ENCODE measurements around the gene KRT74. TPM values are rescaled to one million over a fixed set of nuclear protein-coding genes. Genes with fewer than 3 reads are reported as not detected.

Gene KRT74
- total and polyA plus RNA-seq, 9 of the 15 experiments (the other 6 are each of a cell fraction or from before 2014, with no cell fraction given), result not detected

DNA sequence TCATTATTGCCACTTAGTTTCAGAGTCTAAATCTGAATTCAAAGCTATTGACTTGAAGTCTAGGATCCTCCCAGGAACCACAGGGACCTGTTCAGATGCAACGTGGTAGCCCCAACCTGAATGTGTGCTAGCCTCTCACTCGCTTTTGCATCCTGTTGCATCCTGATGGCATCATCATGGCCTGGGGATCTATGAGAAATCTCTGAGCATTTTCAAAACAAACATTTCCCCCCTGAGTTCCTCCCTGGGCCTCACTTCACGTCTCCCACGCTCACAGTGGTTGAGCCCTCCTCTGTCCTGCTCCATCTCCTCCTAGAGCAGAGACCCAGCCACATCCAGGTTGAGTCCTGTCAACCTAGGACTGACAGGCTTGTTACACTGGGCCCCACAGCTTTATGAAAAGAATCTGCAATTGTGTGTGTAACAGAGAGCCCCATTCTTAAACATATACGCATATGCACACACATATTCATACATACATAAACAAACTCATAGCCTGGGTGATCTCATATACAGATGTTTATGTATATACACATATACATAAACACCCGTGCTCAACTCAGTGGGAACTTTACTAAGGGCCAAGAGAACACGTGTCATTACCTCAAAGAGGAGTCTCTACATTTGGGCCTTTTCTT lies 33.1 kb upstream of the KRT74 start:
- no peaks in the 10 kb centered on the region for H3K9me3 ChIP-seq (replicated peaks; ENCODE audit: control insufficient read depth, insufficient read depth, low read depth, low read length)
- H3K9ac ChIP-seq (ENCODE audit: insufficient read depth in 1 of 2, low read depth in 2 of 2, low read length in 2 of 2), result no peak overlapping the region
- no peak overlapping the region for H3K4me3 ChIP-seq
- no peaks in the 10 kb centered on the region for H3K79me2 ChIP-seq (ENCODE audit: control insufficient read depth, insufficient read depth, low read length)
- H3K9me1 ChIP-seq (ENCODE audit: control insufficient read depth, insufficient read depth, low read length), result no peaks in the 10 kb centered on the region
- ChIA-PET POLR2A (interaction anchor here (0.5 kb wide), 1 partner anchor 300 kb away, joined by 4 read pairs; no protein-coding TSS in a partner anchor), CTCF (ENCODE audit: low intra/inter-chr PET ratio) (no interaction called here)
- peaks cover 0 to 17% of the 10 kb centered on the region in 2 experiments; a peak in 3 of 5 replicates for H3K27me3 ChIP-seq (ENCODE audit: control insufficient read depth in 2 of 2, insufficient read depth in 2 of 2, low read length in 2 of 2)
- no peaks in the 10 kb centered on the region for H3K36me3 ChIP-seq (ENCODE audit: control insufficient read depth, insufficient read depth, low read length)
- FAIRE-seq (no peak), DNase-seq (ENCODE audit: extremely low read depth in 1 of 4, low spot score in 3 of 4) (no peak), ATAC-seq (no peak; the same call in 2 of the 3 replicates)
- intact Hi-C loops (cut with micrococcal nuclease) (no loop called here), in situ Hi-C loops (cut with MboI) (no loop called here)
- H4K20me1 ChIP-seq (replicated peaks; ENCODE audit: control insufficient read depth, insufficient read depth, low read length), result no peaks in the 10 kb centered on the region
- no peak overlapping the region for H3K4me2 ChIP-seq (ENCODE audit: insufficient read depth, low read length)
- H2AFZ ChIP-seq (ENCODE audit: low read depth, low read length), result no peak overlapping the region
- 19% methylated on average over 7 of the region's 7 CpGs for WGBS (ENCODE audit: insufficient coverage, low coverage, missing lambda C conversion rate)
- peaks cover 6 to 7% of the 10 kb centered on the region in 2 experiments; a peak in 4 of 5 replicates for H3K4me1 ChIP-seq (replicated peaks in 1 of 2; ENCODE audit: control insufficient read depth in 2 of 2, insufficient read depth in 2 of 2, low read length in 2 of 2)
- H3K27ac ChIP-seq (ENCODE audit: extremely low read depth, low read depth, low read length), result no peak overlapping the region
- no TSS peak for BruUV-seq (replicated peaks)
- TF ChIP-seq DNMT1 (IDR thresholded peaks at IDR 0.05), result no peak
- no peak for TF ChIP-seq PRMT5 (CRISPR knock-in tag; IDR thresholded peaks at IDR 0.05)
- no peak for TF ChIP-seq KDM2B (CRISPR knock-in tag; IDR thresholded peaks at IDR 0.05)
- TF ChIP-seq TAF1 (IDR thresholded peaks at IDR 0.05; ENCODE audit: control insufficient read depth, extremely low read depth, insufficient read depth, low read length, severe bottlenecking), result no peak
- TF ChIP-seq, protein P1, sequence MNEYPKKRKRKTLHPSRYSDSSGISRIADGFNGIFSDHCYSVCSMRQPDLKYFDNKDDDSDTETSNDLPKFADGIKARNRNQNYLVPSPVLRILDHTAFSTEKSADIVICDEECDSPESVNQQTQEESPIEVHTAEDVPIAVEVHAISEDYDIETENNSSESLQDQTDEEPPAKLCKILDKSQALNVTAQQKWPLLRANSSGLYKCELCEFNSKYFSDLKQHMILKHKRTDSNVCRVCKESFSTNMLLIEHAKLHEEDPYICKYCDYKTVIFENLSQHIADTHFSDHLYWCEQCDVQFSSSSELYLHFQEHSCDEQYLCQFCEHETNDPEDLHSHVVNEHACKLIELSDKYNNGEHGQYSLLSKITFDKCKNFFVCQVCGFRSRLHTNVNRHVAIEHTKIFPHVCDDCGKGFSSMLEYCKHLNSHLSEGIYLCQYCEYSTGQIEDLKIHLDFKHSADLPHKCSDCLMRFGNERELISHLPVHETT (CRISPR knock-in tag; conservative IDR thresholded peaks at IDR 0.05 in 1 of 2, IDR thresholded peaks at IDR 0.05 in 1 of 2), result no peak
- no peak for TF ChIP-seq HEY1 (CRISPR knock-in tag; IDR thresholded peaks at IDR 0.05; ENCODE audit: borderline replicate concordance)
- peak; percentile 64 for TF ChIP-seq CEBPG (CRISPR knock-in tag; IDR thresholded peaks at IDR 0.05)
- TF ChIP-seq CEBPG (tag; conservative IDR thresholded peaks at IDR 0.05 in 1 of 2, IDR thresholded peaks at IDR 0.05 in 1 of 2), result peak in 1 of 2 experiments; percentile 95; a peak in 2 of 4 replicates
- no peak for TF ChIP-seq DDX20 (tag; IDR thresholded peaks at IDR 0.05; ENCODE audit: low read depth)
- no peak for TF ChIP-seq PTTG1 (tag; IDR thresholded peaks at IDR 0.05; ENCODE audit: low read depth)
- 0 out of 4 replicates have a peak, but pooled peaks of 1 of the 2 experiments have one; percentile 10 for TF ChIP-seq RAD21 (CRISPR knock-in tag; conservative IDR thresholded peaks at IDR 0.05 in 1 of 2, IDR thresholded peaks at IDR 0.05 in 1 of 2)
- no peak for TF ChIP-seq HNRNPK (IDR thresholded peaks at IDR 0.05; ENCODE audit: low read depth, low read length, poor library complexity, severe bottlenecking)
- no peak for TF ChIP-seq MAX (CRISPR knock-in tag; IDR thresholded peaks at IDR 0.05)
- TF ChIP-seq CBX2 (IDR thresholded peaks at IDR 0.05; ENCODE audit: insufficient read depth, low read length, poor library complexity, severe bottlenecking), result no peak
- TF ChIP-seq ZNF212 (CRISPR knock-in tag; IDR thresholded peaks at IDR 0.05), result no peak
- no peak for TF ChIP-seq DIDO1 (tag; IDR thresholded peaks at IDR 0.05; ENCODE audit: low read depth)
- no peak for TF ChIP-seq ZFX (CRISPR knock-in tag; IDR thresholded peaks at IDR 0.05)
- TF ChIP-seq MCM3 (IDR thresholded peaks at IDR 0.05), result no peak
- no peak for TF ChIP-seq MTA2 (IDR thresholded peaks at IDR 0.05; ENCODE audit: low read depth)
- no peak for TF ChIP-seq ZFP1 (CRISPR knock-in tag; IDR thresholded peaks at IDR 0.05)
